ENCODE data around the gene CDK6. TPM values are rescaled to one million over a fixed set of nuclear protein-coding genes. Genes with fewer than 3 reads are reported as not detected.

Gene CDK6
- polyA plus RNA-seq, 4 donors: 40.6 to 54.1 (median 48.1) TPM

DNA sequence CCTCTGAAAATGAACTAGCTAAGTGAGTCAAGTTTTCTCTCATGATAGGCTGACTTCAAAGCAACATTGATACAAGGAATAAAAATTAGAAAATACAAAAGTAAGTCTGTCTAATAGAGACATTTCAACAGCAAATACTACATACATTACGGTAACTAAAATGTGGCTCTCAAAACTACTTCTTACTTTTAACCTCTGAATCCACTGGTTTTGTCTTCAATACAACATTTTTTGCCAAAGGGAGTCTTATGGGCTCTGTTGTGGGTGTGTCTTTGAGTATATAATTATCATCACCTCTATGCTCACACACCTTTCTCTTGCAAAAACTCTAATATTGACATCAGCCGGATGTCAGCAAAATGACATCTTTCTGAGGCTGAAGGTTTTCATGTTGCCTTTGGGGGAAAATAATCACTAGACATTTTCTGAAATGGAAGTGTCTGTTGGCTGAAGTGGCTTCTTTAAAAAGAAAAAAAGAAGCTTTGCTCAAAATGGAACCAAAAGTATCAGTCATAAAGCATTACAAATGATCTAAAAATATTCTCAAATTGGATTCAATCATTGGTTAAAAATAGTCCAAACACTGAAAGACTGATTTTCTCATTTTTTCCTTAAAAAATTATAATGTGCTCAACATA is 204.4 kb downstream of the CDK6 start:
- no peak for DNase-seq (ENCODE audit: low read depth in 4 of 4, low spot score in 3 of 4)

DNA sequence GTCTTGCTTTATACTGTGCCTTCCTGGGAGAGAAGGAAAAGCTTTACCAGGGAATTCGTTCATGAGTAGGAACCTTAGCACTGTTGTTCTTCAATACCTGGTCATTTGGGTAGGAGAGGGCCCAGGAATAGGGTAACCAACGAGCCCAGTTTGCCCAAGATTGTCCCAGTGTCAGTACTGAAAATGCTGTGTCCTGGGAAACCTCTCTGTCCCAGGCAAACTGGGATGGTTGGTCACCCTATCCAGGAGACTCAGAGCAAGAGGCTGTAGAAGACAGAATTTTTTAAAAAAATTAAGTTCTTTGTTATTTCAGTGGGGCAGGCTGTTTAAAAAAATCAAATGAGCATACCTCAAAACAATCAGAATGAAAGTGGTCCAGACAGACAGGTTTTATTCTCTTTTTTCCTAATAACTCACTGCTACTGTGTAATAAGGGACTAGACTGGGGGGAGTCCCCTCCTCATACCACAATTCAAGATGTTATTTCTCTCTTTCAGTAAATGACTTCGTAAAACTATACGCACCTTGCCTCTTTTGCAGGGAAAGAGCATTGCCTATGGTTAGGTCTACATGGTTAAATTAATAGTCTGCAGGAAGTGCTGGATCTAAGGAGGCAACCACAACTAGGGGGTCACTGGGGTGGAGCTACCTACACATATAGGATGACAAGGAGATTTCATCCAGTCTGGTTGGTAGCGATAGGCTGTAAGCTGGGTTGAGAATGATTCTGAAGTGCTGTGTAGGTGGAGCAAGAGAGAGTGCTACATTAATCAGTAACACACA is 205.1 kb downstream of the CDK6 start:
- DNase-seq (ENCODE audit: low read depth in 4 of 4, low spot score in 3 of 4): no peak

DNA sequence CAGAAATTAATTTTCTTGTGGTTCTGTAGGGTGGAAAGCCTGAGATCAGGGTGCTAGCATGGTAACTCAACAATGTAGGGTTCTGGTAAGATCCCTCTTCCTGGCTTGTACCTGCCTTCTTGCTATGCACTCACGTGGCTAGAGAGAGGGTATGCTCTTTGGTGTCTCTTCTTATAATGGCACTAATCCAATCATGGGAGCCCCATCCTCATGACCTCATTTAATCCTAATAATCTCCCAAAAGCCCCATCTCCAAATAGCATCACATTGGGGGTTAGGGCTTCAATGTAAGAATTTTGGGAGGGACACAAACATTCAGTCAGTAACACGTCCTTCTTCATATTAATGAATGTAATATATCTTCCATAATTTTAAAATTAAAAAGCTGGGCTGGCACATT is 206.6 kb downstream of the CDK6 start:
- DNase-seq (ENCODE audit: low read depth in 4 of 4, low spot score in 3 of 4): no peak

DNA sequence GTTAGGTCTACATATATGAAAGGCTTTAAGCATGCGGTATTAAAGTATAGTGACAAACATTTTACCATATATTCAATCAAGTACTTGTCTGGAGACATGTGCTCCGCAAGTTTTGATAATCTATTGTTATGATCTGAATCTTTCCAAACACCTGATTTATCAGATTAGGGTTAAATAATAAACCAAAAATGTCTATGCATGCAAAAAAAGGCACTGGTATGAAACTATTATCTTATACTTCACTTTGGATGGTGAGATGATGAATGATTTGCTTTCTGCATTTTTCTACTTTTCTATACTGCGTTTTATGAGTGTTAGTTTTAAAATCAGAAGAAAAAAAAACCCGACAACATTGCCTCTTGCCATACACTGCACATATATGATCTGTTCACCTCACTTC is 208.4 kb downstream of the CDK6 start:
- DNase-seq (ENCODE audit: low read depth in 4 of 4, low spot score in 3 of 4): no peak

DNA sequence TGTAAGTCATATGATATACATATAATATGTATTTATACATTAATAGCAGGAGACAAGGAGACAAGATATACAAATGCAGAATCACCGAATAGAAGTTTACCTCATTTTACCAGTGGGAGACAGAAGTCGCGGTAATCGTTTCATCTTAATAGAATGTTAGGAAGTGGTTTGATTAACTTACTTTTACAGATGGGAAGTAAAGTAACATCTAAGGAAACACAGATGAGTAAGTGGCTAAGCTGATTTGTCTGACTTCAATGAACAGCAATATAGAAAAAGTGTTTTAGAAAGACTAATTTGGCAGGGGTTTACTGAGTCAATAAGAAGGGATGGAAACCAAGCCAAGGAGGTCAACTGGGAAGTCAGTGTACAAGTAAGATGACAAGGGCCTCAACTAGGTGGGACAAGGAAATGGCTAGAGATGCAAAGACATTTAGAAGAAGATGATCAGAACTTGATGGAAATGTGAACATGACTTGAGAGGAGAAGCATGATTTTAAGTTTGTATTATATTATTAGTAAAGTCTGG is 210.0 kb downstream of the CDK6 start:
- no peak for DNase-seq (ENCODE audit: low read depth in 4 of 4, low spot score in 3 of 4)

DNA sequence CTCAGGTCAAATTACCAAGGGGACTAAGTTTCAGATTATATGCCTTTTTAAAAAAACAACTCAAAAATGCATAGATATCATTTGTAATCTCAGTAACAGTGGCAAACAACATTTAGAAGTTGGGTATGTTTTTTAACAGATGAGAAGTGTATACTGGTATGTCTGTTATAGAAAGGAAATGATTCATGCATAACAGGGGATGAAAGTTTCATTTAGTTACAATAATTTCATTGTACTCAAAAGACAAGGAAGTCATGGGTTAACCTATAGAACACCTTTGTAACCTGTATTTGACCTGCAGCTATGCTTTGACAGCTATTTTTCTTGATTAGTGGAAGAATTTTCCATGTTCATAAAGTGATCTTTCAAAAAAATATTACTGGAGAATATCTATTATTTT is 210.8 kb downstream of the CDK6 start:
- DNase-seq (ENCODE audit: low read depth in 4 of 4, low spot score in 3 of 4): no peak

DNA sequence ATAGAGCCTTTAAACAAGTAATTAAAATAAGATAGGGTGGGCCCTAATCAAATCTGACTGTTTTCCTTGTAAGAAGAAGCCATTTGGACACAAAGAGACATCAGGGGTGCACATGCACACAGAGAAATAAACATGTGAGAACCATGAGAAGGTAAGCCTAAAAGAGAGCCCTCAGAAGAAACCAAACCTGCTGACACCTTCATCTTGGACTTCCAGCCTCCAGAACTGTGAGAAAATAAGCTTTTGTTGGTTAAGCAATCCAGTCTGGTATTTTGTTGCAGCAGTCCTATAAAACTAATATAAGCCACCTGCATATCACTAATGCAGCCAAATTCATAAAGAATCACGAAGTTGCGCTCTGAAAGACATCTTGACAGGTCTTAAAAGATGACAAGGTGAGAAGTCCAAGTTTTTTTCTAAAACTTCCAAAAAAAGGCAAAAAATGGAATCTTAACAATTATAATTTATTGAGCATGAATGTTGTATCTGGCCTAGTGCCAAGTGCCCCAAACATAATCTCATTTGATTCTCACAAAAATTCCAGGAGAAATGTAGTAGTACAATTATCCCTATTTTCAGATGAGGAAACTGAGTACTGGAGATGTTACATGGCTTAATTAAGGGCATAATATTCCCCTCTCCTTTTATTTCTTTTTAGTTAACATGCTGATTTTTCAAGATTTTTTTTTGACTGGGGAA is 211.9 kb downstream of the CDK6 start:
- DNase-seq (ENCODE audit: low read depth in 4 of 4, low spot score in 3 of 4): no peak

DNA sequence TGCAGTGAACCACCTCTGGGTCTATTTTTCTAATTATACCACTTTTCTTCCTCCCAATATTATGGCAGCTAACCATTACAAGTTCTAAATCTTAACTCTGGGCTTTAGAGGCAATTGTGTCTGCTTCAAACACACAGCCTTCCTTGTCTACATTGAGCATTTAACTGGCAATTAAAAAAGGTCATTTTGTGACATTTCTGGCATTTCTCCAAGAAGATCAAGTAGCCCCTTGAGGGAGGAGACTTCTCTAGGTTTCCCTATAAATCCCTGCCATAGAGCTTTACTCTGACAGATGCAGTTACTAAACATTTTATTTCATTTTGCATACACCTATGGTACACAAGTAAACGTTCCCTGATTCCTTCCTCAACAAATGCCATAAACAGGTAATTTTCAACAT is 212.8 kb downstream of the CDK6 start:
- no peak for DNase-seq (ENCODE audit: low read depth in 4 of 4, low spot score in 3 of 4)

DNA sequence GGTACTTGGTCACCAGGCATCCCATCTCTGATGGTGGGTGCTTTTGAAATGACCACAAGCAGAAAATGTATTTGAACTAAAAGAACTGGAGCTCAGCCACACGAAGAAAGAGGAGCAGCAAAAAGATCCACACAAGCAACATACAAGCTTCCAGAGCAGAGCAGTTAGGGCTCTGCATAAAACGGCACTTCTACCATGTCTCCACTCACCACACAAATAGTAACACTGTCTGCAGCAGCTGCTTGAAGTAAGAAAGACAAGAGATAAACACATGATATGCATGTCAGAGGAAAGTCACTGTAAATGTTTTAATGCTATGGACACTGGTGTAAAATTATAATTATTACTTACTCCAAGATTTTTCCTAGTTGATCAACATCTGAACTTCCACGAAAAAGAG is 213.7 kb downstream of the CDK6 start:
- no peak for DNase-seq (ENCODE audit: low read depth in 4 of 4, low spot score in 3 of 4)

DNA sequence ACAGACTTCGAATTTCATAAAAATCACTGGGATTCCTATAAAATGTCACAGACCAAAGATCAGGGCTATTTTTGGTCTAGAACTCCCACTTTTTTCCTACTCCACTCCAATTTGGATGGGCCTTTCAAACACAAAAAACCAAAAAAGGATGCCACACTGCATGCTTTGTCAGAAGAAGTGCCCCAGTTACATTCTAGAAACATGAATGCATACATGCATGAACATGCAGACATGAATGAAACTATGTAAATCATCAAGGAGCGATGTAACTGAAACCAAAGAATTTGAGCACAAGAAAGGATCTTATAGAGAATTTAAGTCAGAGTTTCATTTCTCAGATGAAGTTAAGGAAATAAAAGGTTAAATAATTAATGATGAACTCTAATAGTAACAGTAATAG is 214.3 kb downstream of the CDK6 start:
- DNase-seq (ENCODE audit: low read depth in 4 of 4, low spot score in 3 of 4): no peak

DNA sequence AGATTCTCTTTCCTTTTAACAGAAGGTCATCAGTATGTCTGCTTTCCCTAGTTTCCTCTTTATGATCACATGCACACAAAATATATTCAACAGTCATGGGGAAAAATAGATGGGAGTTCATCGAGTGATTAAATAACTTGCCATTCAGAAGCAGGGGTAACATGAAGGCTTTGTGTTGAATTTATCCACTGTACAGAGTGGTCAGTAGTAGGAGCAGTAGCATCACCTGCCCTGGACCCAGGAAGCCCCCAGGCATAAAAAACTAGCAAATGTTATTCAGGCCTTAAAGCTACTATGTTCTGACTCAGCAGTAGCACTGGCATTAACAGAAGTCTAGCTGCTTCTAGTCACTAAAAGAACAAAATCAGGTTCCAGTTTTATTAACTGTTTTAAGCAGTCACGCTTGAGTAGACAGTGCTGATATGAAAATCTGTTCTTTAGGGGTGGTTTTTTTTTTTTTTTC is 214.8 kb downstream of the CDK6 start:
- DNase-seq (ENCODE audit: low read depth in 4 of 4, low spot score in 3 of 4): no peak

DNA sequence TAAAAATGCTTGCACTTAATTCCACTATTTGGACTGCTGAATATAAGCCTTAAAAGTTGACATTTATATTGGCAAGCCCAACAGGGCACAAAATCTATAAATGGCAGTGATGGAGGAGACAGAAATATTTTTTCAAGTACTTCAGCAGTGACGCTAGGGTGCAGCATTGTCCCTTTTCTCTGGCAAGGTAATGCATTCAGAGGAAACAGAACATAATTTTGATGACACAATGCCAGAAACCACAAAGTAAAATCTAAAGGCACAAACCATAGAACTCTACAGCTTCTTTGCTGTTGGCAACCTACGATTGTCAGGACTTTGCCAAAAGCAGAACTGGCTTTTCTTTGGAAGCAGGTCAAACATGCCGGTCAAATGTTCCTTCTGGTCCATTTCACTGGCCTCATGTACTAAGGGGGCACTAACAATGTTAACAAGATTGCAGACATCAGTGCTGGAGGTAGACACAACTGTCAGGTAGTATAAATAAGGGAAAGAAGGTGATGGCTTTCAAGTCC is 215.3 kb downstream of the CDK6 start:
- peak in 2 of 4 donors; percentile 48 to 51 for DNase-seq (ENCODE audit: low read depth in 4 of 4, low spot score in 3 of 4)

DNA sequence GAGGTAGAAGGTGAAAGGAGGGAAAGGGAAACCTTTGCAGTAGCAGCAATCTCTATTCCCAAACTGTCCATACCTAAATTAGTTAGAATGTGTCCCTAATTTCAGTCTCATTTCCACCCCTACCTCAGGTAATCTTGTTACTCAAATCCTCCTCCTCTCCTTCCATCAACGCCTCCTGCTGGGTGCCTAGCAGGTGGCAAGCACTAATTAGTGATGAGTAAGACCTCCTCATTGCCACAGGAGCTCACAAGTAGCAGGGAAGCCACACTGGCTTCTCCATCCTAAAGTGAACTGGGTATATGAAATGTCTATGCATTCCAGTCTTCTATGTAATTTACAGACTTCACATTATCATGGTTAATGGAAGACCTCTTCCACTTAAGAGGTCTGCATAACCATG is 220.5 kb downstream of the CDK6 start:
- DNase-seq (ENCODE audit: low read depth in 4 of 4, low spot score in 3 of 4): no peak

DNA sequence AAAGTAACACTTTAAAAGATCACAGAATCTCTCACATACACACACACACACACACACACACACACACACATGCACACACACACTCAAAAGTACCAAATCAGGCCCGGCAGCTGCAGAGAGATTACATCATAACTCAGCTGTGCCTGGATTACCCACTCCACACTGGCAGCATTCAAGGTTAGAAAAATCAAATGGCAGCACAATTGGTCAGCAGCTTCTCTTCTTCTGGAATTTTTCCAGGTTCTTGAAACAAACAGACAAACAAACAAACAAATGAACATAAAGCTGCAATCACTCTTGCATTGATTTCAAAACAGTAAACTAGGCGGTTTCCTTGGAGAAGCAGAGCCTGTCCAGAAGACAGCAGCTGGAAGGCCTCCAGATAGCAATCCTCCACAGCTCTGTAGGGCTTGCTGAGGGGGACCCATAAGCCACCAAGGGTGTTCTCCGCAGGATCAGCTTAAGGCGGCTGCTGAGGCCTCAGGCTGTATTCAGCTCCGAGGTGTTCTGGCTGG is 221.7 kb downstream of the CDK6 start:
- DNase-seq (ENCODE audit: low read depth in 4 of 4, low spot score in 3 of 4): no peak

DNA sequence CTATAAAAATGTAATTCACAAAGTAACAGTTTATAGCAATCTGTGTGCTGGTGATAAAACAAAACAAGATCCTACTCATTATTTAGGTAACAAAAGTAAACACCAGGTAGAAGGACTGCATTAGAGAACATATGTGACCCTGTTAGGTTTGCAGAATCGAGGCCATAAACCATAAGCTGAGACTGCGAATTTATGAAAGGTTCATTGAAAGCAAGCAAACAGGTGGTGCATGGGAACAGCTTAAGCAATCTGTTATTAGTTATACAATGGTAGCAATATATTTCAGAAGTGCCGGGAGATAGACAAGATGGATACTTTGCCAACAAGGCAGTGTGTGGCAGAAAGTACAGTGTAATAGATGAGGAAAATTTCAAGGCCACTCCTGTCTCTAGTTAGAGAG is 222.7 kb downstream of the CDK6 start:
- no peak for DNase-seq (ENCODE audit: low read depth in 4 of 4, low spot score in 3 of 4)

DNA sequence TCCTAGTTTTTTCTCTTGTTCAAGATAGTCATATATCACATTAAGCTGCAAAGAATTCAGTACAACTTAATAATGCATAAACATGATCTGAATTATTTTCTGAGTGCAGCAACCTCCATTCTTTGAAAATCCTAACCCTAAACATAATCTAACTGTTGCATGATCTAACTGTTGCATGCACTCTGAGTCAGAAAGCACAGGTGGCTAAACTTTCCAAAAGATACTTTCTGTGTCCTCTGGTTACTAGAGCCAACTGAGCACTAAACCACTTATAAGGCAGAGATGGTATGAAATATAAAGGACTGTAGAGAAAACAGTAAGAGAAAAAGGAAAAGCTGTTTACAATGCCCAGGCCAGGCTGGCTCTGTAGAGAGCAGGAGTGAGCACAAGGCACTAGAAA is 223.2 kb downstream of the CDK6 start:
- DNase-seq (ENCODE audit: low read depth in 4 of 4, low spot score in 3 of 4): no peak

DNA sequence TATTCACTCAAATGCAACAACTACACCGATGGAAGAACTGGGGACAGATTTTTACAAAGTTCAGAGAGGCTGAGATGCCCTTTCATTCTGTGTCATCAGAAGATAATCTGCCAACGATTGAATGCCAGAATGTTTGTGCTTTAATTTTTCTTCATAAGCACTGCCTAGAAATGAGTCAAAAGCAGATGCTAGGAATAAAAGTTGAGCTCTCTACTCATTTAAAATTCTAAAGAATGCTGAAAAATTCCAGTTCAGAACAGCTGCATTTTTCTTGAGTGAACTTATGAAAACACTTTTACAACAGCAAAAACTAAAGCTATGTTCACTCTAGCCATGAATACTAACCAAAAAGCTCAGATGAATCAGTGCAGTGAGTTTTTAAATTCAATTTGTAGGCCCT is 223.9 kb downstream of the CDK6 start:
- no peak for DNase-seq (ENCODE audit: low read depth in 4 of 4, low spot score in 3 of 4)

DNA sequence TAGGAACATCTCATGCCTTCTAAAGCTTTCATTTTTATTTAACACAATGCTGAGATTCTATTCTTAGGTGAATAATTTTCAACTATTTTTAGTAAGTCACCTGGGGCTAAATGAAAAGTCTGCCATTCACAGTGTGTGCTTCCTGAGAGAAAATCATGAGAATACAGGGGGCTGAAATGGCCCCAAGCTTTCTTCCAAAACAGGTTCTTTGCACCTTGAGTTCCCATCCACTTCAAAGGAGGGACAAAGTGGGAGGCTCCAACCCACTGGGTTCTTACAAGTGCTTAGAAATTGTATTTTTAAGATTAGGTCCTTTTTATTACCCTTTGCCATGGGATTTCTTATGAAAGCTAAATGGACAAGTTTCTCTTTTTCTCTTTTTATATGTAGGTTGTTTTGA is 224.6 kb downstream of the CDK6 start:
- DNase-seq (ENCODE audit: low read depth in 4 of 4, low spot score in 3 of 4): no peak

DNA sequence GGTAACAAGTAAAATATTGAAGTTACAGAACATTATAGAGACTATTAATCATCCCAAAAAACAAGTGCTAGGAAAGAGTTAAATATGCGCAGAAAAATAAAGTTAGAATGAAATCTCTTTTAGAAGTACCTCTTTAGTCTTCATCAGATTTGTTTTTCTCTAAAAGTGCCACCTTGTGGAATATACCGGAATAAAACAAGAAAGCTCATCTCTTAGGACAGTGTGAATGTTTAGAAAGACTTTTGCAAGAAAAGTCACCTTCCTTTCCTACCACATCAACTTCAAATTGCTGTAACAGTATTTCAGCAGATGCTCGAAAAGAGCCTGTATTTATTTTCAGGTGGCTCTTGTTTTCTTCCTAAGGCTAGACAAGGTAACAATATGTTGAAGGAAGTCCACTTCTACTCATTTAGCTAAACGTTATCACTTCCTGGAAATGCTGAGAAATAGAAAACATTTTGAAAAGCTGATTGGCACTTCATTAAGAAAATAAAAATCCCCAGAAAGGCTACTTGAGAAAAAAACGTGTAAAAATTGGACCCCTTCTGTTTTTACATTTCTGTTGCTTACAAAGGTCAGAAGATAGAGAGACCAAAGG is 226.4 kb downstream of the CDK6 start:
- no peak for DNase-seq (ENCODE audit: low read depth in 4 of 4, low spot score in 3 of 4)

DNA sequence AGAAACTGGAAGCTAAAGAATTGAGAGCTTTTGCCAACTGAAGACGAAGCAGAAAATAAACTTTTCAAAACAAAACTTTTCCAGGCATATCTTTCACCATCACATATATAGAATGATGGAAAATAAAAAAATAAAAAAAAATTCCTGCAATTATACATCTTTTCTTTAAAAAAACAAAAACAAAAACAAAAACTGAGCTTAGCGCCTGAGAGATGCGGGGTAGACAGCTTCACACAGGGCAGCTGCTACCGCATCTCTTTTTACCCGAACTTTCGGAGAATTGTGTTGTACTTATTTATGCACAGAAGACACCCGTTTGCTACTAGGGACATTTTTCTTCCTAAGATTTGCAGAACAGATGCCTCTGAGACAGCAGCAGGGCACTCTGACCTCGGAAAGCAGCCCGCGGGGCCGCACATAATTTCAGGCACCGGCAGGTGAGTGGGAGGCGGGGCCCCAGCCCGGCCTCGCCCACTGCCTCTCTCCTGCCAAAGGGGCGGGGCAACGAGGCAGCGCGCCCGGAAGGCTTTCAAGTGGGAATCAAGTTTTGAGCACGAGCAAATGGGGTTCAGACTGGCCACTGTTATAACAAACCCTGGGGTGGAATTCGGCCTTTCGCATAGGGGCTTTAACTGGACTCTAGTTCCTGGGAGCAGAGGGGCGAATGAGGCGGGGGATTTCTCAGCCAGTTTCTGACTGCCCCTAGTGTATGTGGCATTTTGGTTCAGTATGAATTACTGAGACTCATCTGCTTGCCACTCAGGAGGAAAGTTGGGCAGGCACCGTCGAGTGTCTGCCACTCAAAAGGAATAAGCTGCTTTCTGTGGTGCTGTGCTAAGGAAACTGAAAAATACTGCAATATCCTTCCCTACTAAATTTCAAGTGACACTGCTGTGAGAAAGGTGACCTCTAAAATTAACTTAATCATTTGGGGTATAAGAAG is 227.7 kb downstream of the CDK6 start:
- DNase-seq (ENCODE audit: low read depth in 4 of 4, low spot score in 3 of 4): no peak
